Thyroid gland (tissue), 4 donors: ENCODE data around the gene MEPCE. TPM values are rescaled to one million over a fixed set of nuclear protein-coding genes. Genes with fewer than 3 reads are reported as not detected.

Experiments used
- DNase-seq, 2 donors: peaks; one replicate each; pipeline ENCODE4 v3.0.0-alpha.2; 2019
- H3K27ac ChIP-seq, 3 donors: fragments of 200-600 bp; sonication (generic); 1 replicate in 2 of 3; 2 replicates in 1 of 3; pipeline ENCODE4 v1.5.1; 2016 to 2019; ENCODE audit warnings: mild to moderate bottlenecking in 1 of 3, moderate library complexity in 1 of 3
- H3K27me3 ChIP-seq: fragments of 200-600 bp; sonication (generic); one replicate; pipeline ENCODE4 v1.5.1; 2019
- H3K36me3 ChIP-seq, 2 donors: fragments of 200-600 bp; sonication (generic); one replicate each; pipeline ENCODE4 v1.5.1; 2016 to 2019
- H3K4me1 ChIP-seq, 2 donors: fragments of 200-600 bp; sonication (generic); one replicate each; pipeline ENCODE4 v1.5.1; 2017 to 2019
- H3K4me3 ChIP-seq, 3 donors: fragments of 200-600 bp; sonication (generic); replicated peaks in 1 of 3; 1 replicate in 2 of 3; 2 replicates in 1 of 3; pipeline ENCODE4 v1.5.1; 2016; ENCODE audit warnings: mild to moderate bottlenecking in 1 of 3
- H3K9me3 ChIP-seq: fragments of 200-600 bp; sonication (generic); one replicate; pipeline ENCODE4 v1.5.1; 2017
- CTCF ChIP-seq, 6 experiments: fragments of 200-600 bp in 3 of 6; fragments of 450-650 bp in 3 of 6; sonication (generic) in 3 of 6; IDR thresholded peaks; one replicate each; pipeline ENCODE4 v1.5.1; 2016 to 2019; ENCODE audit warnings: antibody characterized with exemption in 6 of 6, mild to moderate bottlenecking in 2 of 6, inconsistent platforms in 1 of 6, moderate library complexity in 1 of 6
- POLR2A ChIP-seq, 2 donors: fragments of 450-650 bp; IDR thresholded peaks; one replicate each; pipeline ENCODE4 v1.6.1; 2017; ENCODE audit warnings: antibody characterized with exemption in 2 of 2, mild to moderate bottlenecking in 2 of 2, moderate library complexity in 1 of 2
- WGBS, 2 donors: methylation state at CpG; one replicate each; pipeline ENCODE4 v1.1.5; 2017; 5-methylcytosine and 5-hydroxymethylcytosine counted together
- intact Hi-C: fragments of 100-400 bp; cut with DNase I; formaldehyde crosslinking; loops from one replicate; pipeline ENCODE4 v1.15.1; 2023
- total RNA-seq, 4 donors: library from RNA; depleted of rRNA; stranded (reverse); fragments of >200 nt; gene quantifications; one replicate each; pipeline ENCODE4 v1.2.3, GENCODE V29; 2016

The MEPCE gene
- total RNA-seq, 4 donors from 2014 or later, result 42.9 to 48.7 (median 45.6) TPM

- WGBS, 2 donors, result 91 to 92% methylated on average over 3 of the region's 3 CpGs
Measured at GRCh38 chr7:100455206-100455605, 25.6 kb downstream of the MEPCE start.

GRCh38 chr7:100456562-100456961, 26.9 kb downstream of the MEPCE start:
- 87 to 91% methylated on average over 14 of the region's 14 CpGs for WGBS, 2 donors
- no peak overlapping the region for H3K27ac ChIP-seq
- no peaks in the 10 kb centered on the region for H3K36me3 ChIP-seq

More at GRCh38 chr7:100455206-100455605, 25.6 kb downstream of the MEPCE start:
- Histone ChIP-seq H3K36me3 (no peaks in the 10 kb centered on the region), H3K27me3 (no peaks in the 10 kb centered on the region), H3K27ac (no peak overlapping the region), H3K9me3 (no peaks in the 10 kb centered on the region), H3K4me1 (peaks cover 0 to 5% of the 10 kb centered on the region in 2 donors), H3K4me3 (no peak overlapping the region)
- intact Hi-C loops, result no loop called here
- no peak for DNase-seq
- no peak for TF ChIP-seq CTCF (IDR thresholded peaks at IDR 0.05)
- TF ChIP-seq POLR2A (IDR thresholded peaks at IDR 0.05), result no peak

DNA sequence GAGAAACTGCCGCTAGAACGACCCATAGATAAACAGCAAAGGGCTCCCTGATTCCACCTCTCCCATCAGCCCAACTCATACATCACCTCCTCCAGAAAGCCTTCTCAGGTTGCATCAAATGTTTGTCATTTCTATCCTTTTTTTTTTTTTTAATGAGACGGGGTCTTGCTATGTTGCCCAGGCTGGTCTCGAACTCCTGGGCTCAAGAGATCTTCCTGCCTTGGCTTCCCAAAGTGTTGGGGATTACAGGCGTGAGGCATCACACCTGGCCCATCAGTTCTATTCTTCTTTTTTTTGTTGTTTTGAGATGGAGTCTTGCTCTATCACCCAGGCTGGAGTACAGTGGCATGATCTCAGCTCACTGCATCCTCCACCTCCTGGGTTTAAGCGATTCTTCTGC, 27.4 kb downstream of the MEPCE start:
- H3K9me3 ChIP-seq, result no peaks in the 10 kb centered on the region
- no peak for TF ChIP-seq POLR2A (IDR thresholded peaks at IDR 0.05)
- TF ChIP-seq CTCF (IDR thresholded peaks at IDR 0.05), result no peak
- DNase-seq, result no peak
- no peaks in the 10 kb centered on the region for H3K27me3 ChIP-seq
- H3K4me3 ChIP-seq, result no peak overlapping the region
- H3K4me1 ChIP-seq, result no peaks in the 10 kb centered on the region
- H3K36me3 ChIP-seq, result no peaks in the 10 kb centered on the region
- 92 to 96% methylated on average over 6 of the region's 6 CpGs for WGBS, 2 donors
- intact Hi-C loops, result no loop called here
- no peak overlapping the region for H3K27ac ChIP-seq

More at GRCh38 chr7:100456562-100456961, 26.9 kb downstream of the MEPCE start:
- H3K27me3 ChIP-seq, result no peaks in the 10 kb centered on the region
- H3K4me1 ChIP-seq, result no peaks in the 10 kb centered on the region
- intact Hi-C loops, result no loop called here
- DNase-seq, result no peak
- TF ChIP-seq POLR2A (IDR thresholded peaks at IDR 0.05) (no peak), CTCF (IDR thresholded peaks at IDR 0.05) (no peak)
- no peak overlapping the region for H3K4me3 ChIP-seq
- no peaks in the 10 kb centered on the region for H3K9me3 ChIP-seq

GRCh38 chr7:100464210-100464660, 34.6 kb downstream of the MEPCE start, which contains the start of gene SPACDR:
SPACDR (minus strand) TSS chr7:100464260; CDS start chr7:100464025, 235 bp downstream.
- intact Hi-C loops, result loop anchor here (10.0 kb wide), 2 partner anchors 221 to 261 kb away; partner anchors contain the start of gene EPO
- 73% methylated on average over 7 of the region's 7 CpGs for WGBS, 2 donors

More at GRCh38 chr7:100464210-100464660, 34.6 kb downstream of the MEPCE start, which contains the start of gene SPACDR:
- H3K36me3 ChIP-seq, result peaks cover 0 to 5% of the 10 kb centered on the region in 2 donors
- H3K4me3 ChIP-seq, result no peak within 1 kb of the TSS
- H3K9me3 ChIP-seq, result no peaks in the 10 kb centered on the region
- no peak within 1 kb of the TSS for H3K27ac ChIP-seq
- DNase-seq, result no peak
- H3K27me3 ChIP-seq, result no peaks in the 10 kb centered on the region
- peaks cover 18 to 26% of the 10 kb centered on the region in 2 donors for H3K4me1 ChIP-seq
- TF ChIP-seq CTCF (IDR thresholded peaks at IDR 0.05) (no peak), POLR2A (IDR thresholded peaks at IDR 0.05) (no peak)
